ENCODE data around the gene HS1BP3. TPM values are rescaled to one million over a fixed set of nuclear protein-coding genes. Genes with fewer than 3 reads are reported as not detected.

The HS1BP3 gene
- total RNA-seq, 2 experiments from 2014 or later, result 8.8 to 10.1 TPM

- no peaks in the 10 kb centered on the region for H3K36me3 Mint-ChIP-seq (ENCODE audit: low read depth)
- H3K27me3 ChIP-seq (ENCODE audit: control insufficient read depth in 1 of 2, insufficient read depth in 2 of 2, low read length in 2 of 2), result peaks cover 82 to 89% of the 10 kb centered on the region in 2 experiments
- ChIA-PET POLR2A (interaction anchor here (1.0 to 1.9 kb wide), 4 partner anchors 10 to 219 kb away, joined by 3 to 8 read pairs (median 4); partner anchors contain the start of genes HS1BP3 and RHOB), CTCF (interaction anchor here (1.6 to 8.0 kb wide), 2 partner anchors 15 to 298 kb away, joined by 5 to 52 read pairs; partner anchors contain the start of gene HS1BP3)
- TF ChIP-seq CTCF (IDR thresholded peaks at IDR 0.05), result no peak
- no peak overlapping the region for H3K27ac ChIP-seq (ENCODE audit: low read depth in 1 of 2, low read length in 2 of 2)
- ATAC-seq (ENCODE audit: poor library complexity) (no peak), DNase-seq (peak in 2 of 14 experiments; percentile 21 to 28)
- H3K4me3 ChIP-seq (ENCODE audit: low read length), result peak overlapping the region; percentile 44
- H3K27me3 Mint-ChIP-seq, result peaks cover 86% of the 10 kb centered on the region
- H3K9me3 ChIP-seq (ENCODE audit: control insufficient read depth in 1 of 2, insufficient read depth in 1 of 2, low read length in 2 of 2), result peaks cover 0 to 32% of the 10 kb centered on the region in 2 experiments
- H3K4me1 ChIP-seq (ENCODE audit: insufficient read depth, low read length), result peaks cover 44% of the 10 kb centered on the region
- peaks cover 29% of the 10 kb centered on the region for H3K4me1 Mint-ChIP-seq (ENCODE audit: low read depth)
- intact Hi-C loops (cut with DNase I, micrococcal nuclease), result loop anchor here in 1 of 2 experiments (10.0 kb wide), 1 partner anchor 159 kb away; the partner anchor contains the start of gene LDAH
- no peaks in the 10 kb centered on the region for H3K36me3 ChIP-seq (ENCODE audit: insufficient read depth, low read length)
- peak overlapping the region; percentile 85 for H3K4me3 Mint-ChIP-seq
- H3K27ac Mint-ChIP-seq, result no peak overlapping the region
- no peaks in the 10 kb centered on the region for H3K9me3 Mint-ChIP-seq
Observed at GRCh38 chr2:20665243-20666004, 14.5 kb upstream of the HS1BP3 start.

- Mint-ChIP-seq H3K9me3 (no peaks in the 10 kb centered on the region), H3K27ac (no peak overlapping the region), H3K4me3 (peak overlapping the region; percentile 27), H3K27me3 (peaks cover 85% of the 10 kb centered on the region), H3K4me1 (ENCODE audit: low read depth) (peaks cover 29% of the 10 kb centered on the region), H3K36me3 (ENCODE audit: low read depth) (no peaks in the 10 kb centered on the region)
- DNase-seq (no peak), ATAC-seq (ENCODE audit: poor library complexity) (no peak)
- Histone ChIP-seq H3K36me3 (ENCODE audit: insufficient read depth, low read length) (no peaks in the 10 kb centered on the region), H3K27me3 (ENCODE audit: control insufficient read depth in 1 of 2, insufficient read depth in 2 of 2, low read length in 2 of 2) (peaks cover 74 to 84% of the 10 kb centered on the region in 2 experiments), H3K4me3 (ENCODE audit: low read length) (no peak overlapping the region), H3K27ac (ENCODE audit: low read depth in 1 of 2, low read length in 2 of 2) (no peak overlapping the region), H3K9me3 (ENCODE audit: control insufficient read depth in 1 of 2, insufficient read depth in 1 of 2, low read length in 2 of 2) (peaks cover 0 to 25% of the 10 kb centered on the region in 2 experiments), H3K4me1 (ENCODE audit: insufficient read depth, low read length) (peaks cover 37% of the 10 kb centered on the region)
- TF ChIP-seq CTCF (IDR thresholded peaks at IDR 0.05), result no peak
- ChIA-PET CTCF (interaction anchor here (8.0 kb wide), 1 partner anchor 14 kb away, joined by 52 read pairs; the partner anchor contains the start of gene HS1BP3), POLR2A (no interaction called here)
- intact Hi-C loops (cut with DNase I, micrococcal nuclease), result loop anchor here (5.0 to 10.0 kb wide), 2 partner anchors 160 to 648 kb away; partner anchors contain the start of gene LDAH (in 1 of the 2)
Observed at GRCh38 chr2:20664431-20665242, 13.7 kb upstream of the HS1BP3 start.

- intact Hi-C loops (cut with DNase I, micrococcal nuclease), result loop anchor here (5.0 to 10.0 kb wide), 2 partner anchors 161 to 648 kb away; partner anchors contain the start of gene LDAH (in 1 of the 2)
- H3K9me3 Mint-ChIP-seq, result no peaks in the 10 kb centered on the region
- ChIA-PET POLR2A (no interaction called here), CTCF (interaction anchor here (8.0 kb wide), 1 partner anchor 13 kb away, joined by 52 read pairs; the partner anchor contains the start of gene HS1BP3)
- Histone ChIP-seq H3K27ac (ENCODE audit: low read depth in 1 of 2, low read length in 2 of 2) (no peak overlapping the region), H3K27me3 (ENCODE audit: control insufficient read depth in 1 of 2, insufficient read depth in 2 of 2, low read length in 2 of 2) (peaks cover 68 to 80% of the 10 kb centered on the region in 2 experiments), H3K36me3 (ENCODE audit: insufficient read depth, low read length) (no peaks in the 10 kb centered on the region), H3K4me3 (ENCODE audit: low read length) (no peak overlapping the region), H3K4me1 (ENCODE audit: insufficient read depth, low read length) (peaks cover 31% of the 10 kb centered on the region), H3K9me3 (ENCODE audit: control insufficient read depth in 1 of 2, insufficient read depth in 1 of 2, low read length in 2 of 2) (peaks cover 0 to 22% of the 10 kb centered on the region in 2 experiments)
- no peak overlapping the region for H3K27ac Mint-ChIP-seq
- no peaks in the 10 kb centered on the region for H3K36me3 Mint-ChIP-seq (ENCODE audit: low read depth)
- H3K4me1 Mint-ChIP-seq (ENCODE audit: low read depth), result peaks cover 24% of the 10 kb centered on the region
- DNase-seq, result no peak
- H3K4me3 Mint-ChIP-seq, result peak overlapping the region; percentile 3
- no peak for ATAC-seq (ENCODE audit: poor library complexity)
- no peak for TF ChIP-seq CTCF (IDR thresholded peaks at IDR 0.05)
- peaks cover 85% of the 10 kb centered on the region for H3K27me3 Mint-ChIP-seq
Observed at GRCh38 chr2:20664071-20664390, 13.1 kb upstream of the HS1BP3 start.

All from CD4-positive, alpha-beta T cell (primary cell).